Hematopoietic multipotent progenitor cell treated with erythropoietin and hydrocortisone succinate and interleukin-3 and kit ligand, for 8 days (in vitro differentiated cells): ENCODE data around the gene DDC.
"Not testable (repeated sequence)": the region's sequence is repeated elsewhere in the genome, so short reads cannot be mapped to it uniquely, and the experiment has no call there.

Experiments used
- DNase-seq: peaks from one replicate; pipeline ENCODE4 v3.0.0-alpha.2; 2015

The DDC gene

GRCh38 chr7:50479743-50480517, 85.3 kb downstream of the DDC start:
- no peak for DNase-seq

- DNase-seq = no peak
Observed at GRCh38 chr7:50477640-50478039, 87.6 kb downstream of the DDC start.

- no peak for DNase-seq
Observed at GRCh38 chr7:50476953-50477625, 88.1 kb downstream of the DDC start.

- no peak for DNase-seq
Observed at GRCh38 chr7:50475340-50475739, 89.9 kb downstream of the DDC start.

- no peak for DNase-seq
Observed at GRCh38 chr7:50474382-50475160, 90.6 kb downstream of the DDC start.

- DNase-seq = no peak
Observed at GRCh38 chr7:50473531-50473930, 91.7 kb downstream of the DDC start.

- no peak for DNase-seq
Observed at GRCh38 chr7:50472427-50472826, 92.8 kb downstream of the DDC start.

GRCh38 chr7:50471970-50472369, 93.2 kb downstream of the DDC start:
- DNase-seq = no peak

GRCh38 chr7:50470250-50471163, 94.7 kb downstream of the DDC start:
- DNase-seq = no peak

- no peak for DNase-seq
Observed at GRCh38 chr7:50469181-50469580, 96.0 kb downstream of the DDC start.

GRCh38 chr7:50467817-50468610, 97.2 kb downstream of the DDC start:
- peak; percentile 78 for DNase-seq

- DNase-seq = no peak
Observed at GRCh38 chr7:50466815-50467585, 98.2 kb downstream of the DDC start.

- no peak for DNase-seq
Observed at GRCh38 chr7:50463035-50463434, 102.2 kb downstream of the DDC start.

GRCh38 chr7:50462361-50462760, 102.8 kb downstream of the DDC start:
- DNase-seq = no peak

- no peak for DNase-seq
Observed at GRCh38 chr7:50461695-50462094, 103.5 kb downstream of the DDC start.

GRCh38 chr7:50459183-50459582, 106.0 kb downstream of the DDC start:
- not testable (repeated sequence) for DNase-seq

- not testable (repeated sequence) for DNase-seq
Observed at GRCh38 chr7:50458651-50459050, 106.6 kb downstream of the DDC start.

- peak; percentile 31 for DNase-seq
Observed at GRCh38 chr7:50456371-50457123, 108.7 kb downstream of the DDC start.

- no peak for DNase-seq
Observed at GRCh38 chr7:50455658-50456057, 109.5 kb downstream of the DDC start.

GRCh38 chr7:50454968-50455367, 110.2 kb downstream of the DDC start:
- no peak for DNase-seq
